Prostate gland (tissue), 2 donors: ENCODE data around the gene KRT80. TPM values are rescaled to one million over a fixed set of nuclear protein-coding genes. Genes with fewer than 3 reads are reported as not detected.

Source experiments
- DNase-seq: peaks from one replicate; pipeline ENCODE4 v3.0.0-alpha.2; 2019; ENCODE audit warnings: low spot score
- H3K27ac ChIP-seq, 2 donors: fragments of 200-600 bp; sonication (generic); 2 replicates each; pipeline ENCODE4 v1.5.1; 2017 to 2019
- H3K27me3 ChIP-seq: fragments of 200-600 bp; sonication (generic); replicated peaks from 2 replicates; pipeline ENCODE4 v1.5.1; 2019; ENCODE audit not compliant: insufficient read depth
- H3K36me3 ChIP-seq, 2 donors: fragments of 200-600 bp; sonication (generic); 1 replicate in 1 of 2; 2 replicates in 1 of 2; pipeline versions ENCODE4 v1.5.1 to v1.8.1; 2017 to 2019
- H3K4me1 ChIP-seq: fragments of 200-600 bp; sonication (generic); replicated peaks from 2 replicates; pipeline ENCODE4 v1.5.1; 2019
- H3K4me3 ChIP-seq, 2 donors: fragments of 200-600 bp; sonication (generic); 2 replicates each; pipeline ENCODE4 v1.5.1; 2017 to 2019
- H3K9me3 ChIP-seq: fragments of 200-600 bp; sonication (generic); 2 replicates; pipeline ENCODE4 v1.5.1; 2017
- CTCF ChIP-seq, 4 experiments: fragments of 200-600 bp in 2 of 4; fragments of 450-650 bp in 2 of 4; sonication (generic) in 2 of 4; IDR thresholded peaks; 1 replicate in 3 of 4; 2 replicates in 1 of 4; pipeline ENCODE4 v1.5.1; 2016 to 2019; ENCODE audit warnings: antibody characterized with exemption in 4 of 4, mild to moderate bottlenecking in 2 of 4, moderate library complexity in 2 of 4
- POLR2A ChIP-seq: fragments of 450-650 bp; IDR thresholded peaks from one replicate; pipeline ENCODE4 v1.6.1; 2016; ENCODE audit warnings: antibody characterized with exemption, mild to moderate bottlenecking
- POLR2AphosphoS5 ChIP-seq: sonication (generic); formaldehyde crosslinking; IDR thresholded peaks from one replicate; pipeline ENCODE4 v1.6.1; 2017; ENCODE audit warnings: antibody characterized with exemption
- WGBS: methylation state at CpG from one replicate; pipeline ENCODE4 v1.1.5; 2018; 5-methylcytosine and 5-hydroxymethylcytosine counted together
- intact Hi-C: fragments of 100-400 bp; cut with DNase I; formaldehyde crosslinking; loops from one replicate; pipeline ENCODE4 v1.14.2; 2022
- total RNA-seq, 2 donors: library from RNA; depleted of rRNA; stranded (reverse); fragments of >200 nt; gene quantifications; one replicate each; pipeline ENCODE4 v1.1.0, GENCODE V29; 2016

Gene KRT80
- total RNA-seq, 2 donors from 2014 or later, result 1.9 to 3.7 TPM

GRCh38 chr12:52203079-52203921 is 11.5 kb upstream of the KRT80 start:
- Histone ChIP-seq H3K27me3 (no peaks in the 10 kb centered on the region), H3K9me3 (no peaks in the 10 kb centered on the region), H3K36me3 (no peaks in the 10 kb centered on the region), H3K4me3 (no peak overlapping the region), H3K27ac (no peak overlapping the region), H3K4me1 (no peaks in the 10 kb centered on the region)
- peak; percentile 43 for DNase-seq
- peak; percentile 15 for TF ChIP-seq POLR2A
- no peak for TF ChIP-seq CTCF (IDR thresholded peaks at IDR 0.05)
- TF ChIP-seq POLR2AphosphoS5, result peak; percentile 42
- 37% methylated on average over 18 of the region's 19 CpGs for WGBS
- intact Hi-C loops, result no loop called here

DNA sequence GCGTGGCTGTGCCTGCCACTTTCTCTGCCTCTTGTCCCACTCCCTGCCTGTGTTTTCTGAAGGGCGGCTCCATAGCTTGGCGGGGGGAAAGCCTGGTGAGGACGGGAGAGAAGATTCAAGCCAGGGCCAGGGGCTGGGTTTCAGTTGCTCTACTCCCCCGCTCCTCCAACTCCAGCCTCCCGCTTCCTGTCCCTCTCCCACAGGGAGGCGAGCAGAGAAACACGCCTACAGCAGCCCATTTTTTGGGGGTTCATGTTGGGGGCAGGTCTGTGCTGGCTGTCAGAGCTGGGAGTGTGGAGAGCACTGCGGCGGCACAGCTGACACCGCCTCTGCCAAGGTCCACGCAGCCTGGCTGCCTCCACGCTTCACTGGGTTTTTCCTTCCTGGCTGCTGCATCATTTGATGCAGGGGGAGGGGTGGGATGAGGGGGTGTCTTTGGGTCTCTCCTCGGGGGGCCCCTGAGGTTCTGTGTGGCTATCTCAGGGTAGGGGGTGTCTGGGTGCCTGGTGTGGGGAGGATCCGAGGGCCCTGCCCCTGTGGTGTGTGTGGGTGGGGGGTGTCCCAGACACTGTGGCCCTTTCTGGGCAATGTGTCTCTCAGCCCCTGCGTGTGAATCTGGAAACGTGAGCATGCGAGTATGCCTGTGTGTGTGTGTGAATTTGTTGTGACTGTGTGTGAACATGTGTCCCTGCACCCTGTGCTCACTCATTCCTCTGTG is 10.7 kb upstream of the KRT80 start:
- 37% methylated on average over 18 of the region's 18 CpGs for WGBS

DNA sequence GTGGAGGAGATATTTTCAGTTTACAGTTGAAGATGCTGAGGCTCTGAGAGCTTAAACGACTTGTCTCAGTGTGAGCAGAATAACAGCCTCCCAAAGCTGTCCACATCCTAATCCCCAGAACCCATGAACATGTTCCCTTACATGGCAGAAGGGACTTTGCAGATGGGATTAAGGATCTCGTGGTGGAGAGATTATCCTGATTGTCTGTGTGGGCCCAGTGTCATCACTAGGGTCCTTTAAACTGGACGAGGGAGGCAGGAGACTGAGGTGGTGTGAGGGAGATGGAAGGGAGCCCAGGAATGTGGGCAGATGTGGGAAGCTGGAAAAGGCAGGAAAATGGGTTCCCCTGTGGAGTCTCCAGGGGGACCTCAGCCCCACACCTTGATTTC is 9.6 kb upstream of the KRT80 start:
- intact Hi-C loops, result no loop called here
- TF ChIP-seq POLR2A, result no peak
- no peak for TF ChIP-seq POLR2AphosphoS5
- no peak for TF ChIP-seq CTCF (IDR thresholded peaks at IDR 0.05)
- Histone ChIP-seq H3K9me3 (no peaks in the 10 kb centered on the region), H3K27ac (no peak overlapping the region), H3K4me3 (no peak overlapping the region), H3K27me3 (no peaks in the 10 kb centered on the region), H3K4me1 (no peaks in the 10 kb centered on the region), H3K36me3 (no peaks in the 10 kb centered on the region)
- 53% methylated on average over 3 of the region's 3 CpGs for WGBS
- DNase-seq, result no peak

More for the DNA sequence above, 10.7 kb upstream of the KRT80 start:
- Histone ChIP-seq H3K4me1 (no peaks in the 10 kb centered on the region), H3K9me3 (no peaks in the 10 kb centered on the region), H3K36me3 (no peaks in the 10 kb centered on the region), H3K27ac (no peak overlapping the region), H3K4me3 (no peak overlapping the region), H3K27me3 (no peaks in the 10 kb centered on the region)
- DNase-seq, result no peak
- TF ChIP-seq POLR2A (no peak), CTCF (IDR thresholded peaks at IDR 0.05) (no peak), POLR2AphosphoS5 (no peak)
- intact Hi-C loops, result no loop called here

DNA sequence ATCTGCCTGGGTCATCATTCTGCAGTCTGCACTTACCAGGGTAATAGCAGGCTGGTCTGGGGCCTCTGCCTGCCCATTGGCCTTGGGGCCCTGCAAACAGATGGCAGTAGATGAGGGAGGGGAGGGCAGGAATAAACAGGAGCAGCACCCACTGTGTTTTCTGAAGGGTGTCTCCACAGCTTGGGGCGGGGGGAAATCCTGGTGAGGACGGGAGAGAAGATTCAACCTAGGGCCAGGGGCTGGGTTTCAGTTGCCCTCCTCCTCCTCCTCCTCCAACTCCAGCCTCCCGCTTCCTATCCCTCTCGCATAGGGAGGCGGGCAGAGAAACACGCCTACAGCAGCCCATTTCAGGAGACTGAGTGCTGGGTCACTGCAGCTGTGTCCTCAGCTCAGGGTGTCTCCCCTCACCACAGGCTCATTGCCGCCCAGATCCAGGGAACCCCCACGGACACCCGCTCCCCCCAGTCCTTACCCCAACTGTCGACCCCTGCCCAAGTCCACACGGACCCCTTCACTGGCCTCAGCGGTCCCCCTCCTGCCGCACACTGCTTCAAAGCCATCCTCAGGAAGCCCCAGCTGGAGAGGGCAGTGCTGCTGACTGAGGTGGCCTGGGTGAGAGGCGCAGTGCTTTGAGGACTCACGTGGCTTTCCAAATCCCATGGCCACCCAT is 9.1 kb upstream of the KRT80 start:
- intact Hi-C loops, result no loop called here
- H3K4me1 ChIP-seq, result no peaks in the 10 kb centered on the region
- H3K36me3 ChIP-seq, result no peaks in the 10 kb centered on the region
- TF ChIP-seq POLR2A, result no peak
- no peak for TF ChIP-seq POLR2AphosphoS5
- TF ChIP-seq CTCF (IDR thresholded peaks at IDR 0.05), result no peak
- no peaks in the 10 kb centered on the region for H3K27me3 ChIP-seq
- no peak overlapping the region for H3K4me3 ChIP-seq
- DNase-seq, result no peak
- WGBS, result 91% methylated on average over 15 of the region's 15 CpGs
- no peaks in the 10 kb centered on the region for H3K9me3 ChIP-seq
- H3K27ac ChIP-seq, result no peak overlapping the region
